H9 (cell line): Measurements from ENCODE around the gene RAB35. TPM values are rescaled to one million over a fixed set of nuclear protein-coding genes. Genes with fewer than 3 reads are reported as not detected.

Source experiments
- DNase-seq: peaks from one replicate; pipeline ENCODE4 v3.0.0-alpha.2; 2017
- H2AFZ ChIP-seq: one replicate; pipeline ENCODE4 v1.6.1; 2013; ENCODE audit warnings: mild to moderate bottlenecking, low read length, control low read depth, moderate library complexity
- H2AK5ac ChIP-seq: 2 replicates; pipeline ENCODE4 v1.6.1; 2013; ENCODE audit warnings: low read length, control low read depth, mixed read lengths; ENCODE audit not compliant: insufficient read length
- H2BK120ac ChIP-seq: one replicate; pipeline ENCODE4 v1.6.1; 2013; ENCODE audit warnings: low read depth, mild to moderate bottlenecking, low read length, control low read depth, inconsistent platforms; ENCODE audit not compliant: poor library complexity, severe bottlenecking
- H2BK12ac ChIP-seq: 2 replicates; pipeline ENCODE4 v1.6.1; 2013; ENCODE audit warnings: low read length, control low read depth, mixed read lengths, low read depth; ENCODE audit not compliant: insufficient read length
- H2BK15ac ChIP-seq: 2 replicates; pipeline ENCODE4 v1.6.1; 2013; ENCODE audit warnings: low read depth, low read length, control low read depth
- H2BK20ac ChIP-seq: one replicate; pipeline ENCODE4 v1.6.1; 2013; ENCODE audit warnings: low read depth, mild to moderate bottlenecking, low read length, control low read depth, inconsistent platforms; ENCODE audit not compliant: poor library complexity, severe bottlenecking
- H2BK5ac ChIP-seq: 2 replicates; pipeline ENCODE4 v1.6.1; 2013; ENCODE audit warnings: low read length, control low read depth, mixed read lengths; ENCODE audit not compliant: insufficient read length
- H3K14ac ChIP-seq: 2 replicates; pipeline ENCODE4 v1.6.1; 2013; ENCODE audit warnings: low read length, control low read depth; ENCODE audit not compliant: insufficient read depth
- H3K18ac ChIP-seq: 2 replicates; pipeline ENCODE4 v1.6.1; 2013; ENCODE audit warnings: low read depth, mild to moderate bottlenecking, mixed read lengths, low read length, control low read depth; ENCODE audit not compliant: insufficient read length
- H3K23ac ChIP-seq: 2 replicates; pipeline ENCODE4 v1.6.1; 2013; ENCODE audit warnings: low read length, control low read depth, mixed read lengths, low read depth; ENCODE audit not compliant: insufficient read length
- H3K23me2 ChIP-seq: 2 replicates; pipeline ENCODE4 v1.6.1; 2013; ENCODE audit warnings: low read depth, mild to moderate bottlenecking, mixed read lengths, low read length, control low read depth; ENCODE audit not compliant: insufficient read length, poor library complexity, severe bottlenecking
- H3K27ac ChIP-seq: 2 replicates; pipeline ENCODE4 v1.5.1; 2013; ENCODE audit warnings: low read length, control low read depth, mixed read lengths, low read depth; ENCODE audit not compliant: insufficient read length
- H3K27me3 ChIP-seq: 2 replicates; pipeline ENCODE4 v1.6.1; 2013; ENCODE audit warnings: low read length, control low read depth, inconsistent platforms; ENCODE audit not compliant: insufficient read depth
- H3K4ac ChIP-seq: 2 replicates; pipeline ENCODE4 v1.6.1; 2013; ENCODE audit warnings: low read depth, mild to moderate bottlenecking, control low read depth, inconsistent platforms, low read length, moderate library complexity
- H3K4me1 ChIP-seq: 2 replicates; pipeline ENCODE4 v1.6.1; 2013; ENCODE audit warnings: low read length, control low read depth, inconsistent platforms; ENCODE audit not compliant: insufficient read depth
- H3K4me2 ChIP-seq: 2 replicates; pipeline ENCODE4 v1.6.1; 2013; ENCODE audit warnings: low read length, control low read depth, mixed read lengths; ENCODE audit not compliant: insufficient read length, insufficient read depth
- H3K56ac ChIP-seq: 2 replicates; pipeline ENCODE4 v1.6.1; 2013; ENCODE audit warnings: low read depth, mild to moderate bottlenecking, mixed read lengths, low read length, control low read depth; ENCODE audit not compliant: insufficient read length
- H3K79me1 ChIP-seq: 2 replicates; pipeline ENCODE4 v1.6.1; 2013; ENCODE audit warnings: low read depth, mild to moderate bottlenecking, moderate library complexity, low read length, control low read depth, inconsistent platforms; ENCODE audit not compliant: insufficient read depth, poor library complexity, severe bottlenecking
- H3K79me2 ChIP-seq: 2 replicates; pipeline ENCODE4 v1.6.1; 2013; ENCODE audit warnings: low read length, control low read depth, inconsistent platforms; ENCODE audit not compliant: insufficient read depth
- H3K9ac ChIP-seq: 2 replicates; pipeline ENCODE4 v1.6.1; 2013; ENCODE audit warnings: low read length, control low read depth, mixed read lengths; ENCODE audit not compliant: insufficient read length; ENCODE audit errors: extremely low read depth
- H3K9me3 ChIP-seq: one replicate; pipeline ENCODE4 v1.6.1; 2013; ENCODE audit warnings: low read depth, low read length, inconsistent platforms; ENCODE audit not compliant: control insufficient read depth
- H3T11ph ChIP-seq: one replicate; pipeline ENCODE4 v1.6.1; 2013; ENCODE audit warnings: mild to moderate bottlenecking, low read length, control low read depth, inconsistent platforms
- H4K20me1 ChIP-seq: one replicate; pipeline ENCODE4 v1.6.1; 2013; ENCODE audit not compliant: control insufficient read depth, insufficient read length, insufficient read depth
- H4K5ac ChIP-seq: 2 replicates; pipeline ENCODE4 v1.6.1; 2013; ENCODE audit warnings: low read depth, mild to moderate bottlenecking, mixed read lengths, low read length, control low read depth; ENCODE audit not compliant: insufficient read length
- H4K8ac ChIP-seq: replicated peaks from 2 replicates; pipeline ENCODE4 v1.6.1; 2013; ENCODE audit warnings: low read length, control low read depth, mixed read lengths, low read depth; ENCODE audit not compliant: insufficient read length
- H4K91ac ChIP-seq: 2 replicates; pipeline ENCODE4 v1.6.1; 2013; ENCODE audit warnings: low read depth, mild to moderate bottlenecking, moderate library complexity, mixed read lengths, low read length, control low read depth; ENCODE audit not compliant: insufficient read length
- H3K27ac Mint-ChIP-seq, 3 experiments: 2 replicates in 2 of 3; 3 replicates in 1 of 3; pipeline ENCODE4 v1.8.0; 2020 to 2021; ENCODE audit warnings: mixed read lengths in 3 of 3, mild to moderate bottlenecking in 1 of 3, moderate library complexity in 1 of 3
- H3K27me3 Mint-ChIP-seq: 2 replicates; pipeline ENCODE4 v1.8.0; 2021; ENCODE audit warnings: low read depth, mild to moderate bottlenecking, moderate library complexity, mixed read lengths
- H3K36me3 Mint-ChIP-seq, 3 experiments: 2 replicates in 2 of 3; 3 replicates in 1 of 3; pipeline ENCODE4 v1.8.0; 2020 to 2021; ENCODE audit warnings: low read depth in 3 of 3, mixed read lengths in 3 of 3; ENCODE audit not compliant: insufficient read depth in 1 of 3
- H3K4me1 Mint-ChIP-seq, 2 experiments: 2 replicates each; pipeline ENCODE4 v1.8.0; 2020; ENCODE audit warnings: mixed read lengths in 2 of 2
- H3K4me3 Mint-ChIP-seq, 2 experiments: 2 replicates in 1 of 2; 3 replicates in 1 of 2; pipeline ENCODE4 v1.8.0; 2020 to 2021; ENCODE audit warnings: mild to moderate bottlenecking in 2 of 2, mixed read lengths in 2 of 2, moderate library complexity in 1 of 2
- H3K9me3 Mint-ChIP-seq, 2 experiments: 2 replicates in 1 of 2; 3 replicates in 1 of 2; pipeline ENCODE4 v1.8.0; 2020; ENCODE audit warnings: mild to moderate bottlenecking in 2 of 2, mixed read lengths in 2 of 2, moderate library complexity in 1 of 2
- CTCF ChIP-seq: fragments of 200-600 bp; sonication (generic); conservative IDR thresholded peaks from 3 replicates; pipeline ENCODE4 v1.8.0; 2021; ENCODE audit warnings: antibody characterized with exemption, mild to moderate bottlenecking
- WGBS: extraction: QIAGEN DNeasy Blood & Tissue Kit; methylation state at CpG from one replicate; pipeline ENCODE4 v1.1.7; 2013; ENCODE audit warnings: missing lambda C conversion rate, low lambda C conversion rate, mixed read lengths; ENCODE audit not compliant: insufficient read length; ENCODE audit errors: extremely low coverage; 5-methylcytosine and 5-hydroxymethylcytosine counted together
- total RNA-seq: library from RNA; stranded (reverse); gene quantifications from 2 replicates; pipeline ENCODE4 v1.2.1, GENCODE V29; 2021

Gene RAB35
- total RNA-seq, 1 experiment from 2014 or later, result 60.0 TPM

DNA sequence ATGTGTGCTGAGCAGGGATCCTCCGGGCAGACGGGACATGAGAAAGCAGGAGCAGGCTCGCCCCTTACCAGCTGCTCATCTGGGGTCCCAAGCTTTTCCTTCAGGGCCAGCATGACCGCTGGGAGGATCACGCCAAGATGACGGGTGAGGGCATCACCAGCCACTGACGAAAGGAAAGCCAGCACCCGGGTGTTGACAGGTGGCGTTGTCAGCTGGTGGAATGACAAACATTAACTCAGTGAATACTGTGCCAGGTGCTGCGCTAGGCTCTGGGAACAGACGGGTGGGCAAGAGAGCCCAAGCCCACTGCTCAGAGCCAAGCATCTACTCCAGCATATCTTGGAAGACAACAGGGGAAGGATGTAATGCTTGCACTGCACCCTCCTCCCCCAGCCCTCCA lies 21.3 kb upstream of the RAB35 start:
- Mint-ChIP-seq H3K27ac (peak overlapping the region in 1 of 3 experiments; percentile 74; a peak in 1 of 7 replicates), H3K9me3 (no peaks in the 10 kb centered on the region), H3K4me3 (no peak overlapping the region), H3K36me3 (peaks cover 66 to 97% (median 96%) of the 10 kb centered on the region in 3 experiments; a peak in 6 of 7 replicates), H3K27me3 (no peaks in the 10 kb centered on the region), H3K4me1 (no peaks in the 10 kb centered on the region)
- DNase-seq, result no peak
- H3K18ac ChIP-seq, result no peak overlapping the region
- no peak overlapping the region for H3K27ac ChIP-seq
- H2BK120ac ChIP-seq, result no peak overlapping the region
- no peak overlapping the region for H2BK5ac ChIP-seq
- no peak overlapping the region for H2BK12ac ChIP-seq
- H3K27me3 ChIP-seq, result no peaks in the 10 kb centered on the region
- no CpG with 5 or more reads among the region's 11 CpGs for WGBS
- H3K79me1 ChIP-seq, result no peaks in the 10 kb centered on the region
- no peaks in the 10 kb centered on the region for H3K23me2 ChIP-seq
- H3K9me3 ChIP-seq, result no peaks in the 10 kb centered on the region
- H3K79me2 ChIP-seq, result no peaks in the 10 kb centered on the region
- no peak overlapping the region for H3K56ac ChIP-seq
- H3K14ac ChIP-seq, result no peak overlapping the region
- H3K23ac ChIP-seq, result no peak overlapping the region
- no peaks in the 10 kb centered on the region for H4K20me1 ChIP-seq
- no peak overlapping the region for H2BK15ac ChIP-seq
- H4K91ac ChIP-seq, result no peak overlapping the region
- no peak overlapping the region for H4K5ac ChIP-seq
- H2BK20ac ChIP-seq, result no peak overlapping the region
- H2AK5ac ChIP-seq, result no peak overlapping the region
- H4K8ac ChIP-seq, result no peak overlapping the region
- no peak overlapping the region for H3K9ac ChIP-seq
- H3K4me1 ChIP-seq, result no peaks in the 10 kb centered on the region
- no peak overlapping the region for H3T11ph ChIP-seq
- H3K4me2 ChIP-seq, result no peak overlapping the region
- no peak for TF ChIP-seq CTCF
- no peak overlapping the region for H3K4ac ChIP-seq
- no peak overlapping the region for H2AFZ ChIP-seq
